Thyroid gland (tissue), 4 donors: ENCODE data around the gene REXO4.
"Not testable (repeated sequence)": the region's sequence is repeated elsewhere in the genome, so short reads cannot be mapped to it uniquely, and the experiment has no call there.

Source experiments
- POLR2A ChIP-seq, 2 donors: fragments of 450-650 bp; IDR thresholded peaks; one replicate each; pipeline ENCODE4 v1.6.1; 2017; ENCODE audit warnings: antibody characterized with exemption in 2 of 2, mild to moderate bottlenecking in 2 of 2, moderate library complexity in 1 of 2
- TF ChIP-seq, protein P1 (sequence below), 6 experiments: fragments of 200-600 bp in 3 of 6; fragments of 450-650 bp in 3 of 6; sonication (generic) in 3 of 6; IDR thresholded peaks; one replicate each; pipeline ENCODE4 v1.5.1; 2016 to 2019; ENCODE audit warnings: antibody characterized with exemption in 6 of 6, mild to moderate bottlenecking in 2 of 6, inconsistent platforms in 1 of 6, moderate library complexity in 1 of 6

DNA sequence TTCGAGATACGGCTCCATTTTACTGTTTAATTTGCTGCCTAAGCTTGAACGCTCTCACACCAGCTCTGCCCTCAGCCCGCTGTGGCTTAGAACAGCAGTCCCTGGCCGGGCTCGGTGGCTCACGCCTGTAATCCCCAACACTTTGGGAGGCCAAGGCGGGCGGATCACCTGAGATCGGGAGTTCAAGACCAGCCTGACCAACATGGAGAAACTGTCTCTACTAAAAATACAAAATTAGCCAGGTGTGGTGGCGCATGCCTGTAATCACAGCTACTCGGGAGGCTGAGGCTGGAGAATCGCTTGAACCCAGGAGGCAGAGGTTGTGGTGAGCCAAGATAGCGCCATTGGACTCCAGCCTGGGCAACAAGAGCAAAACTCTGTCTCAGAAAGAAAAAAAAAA is 40.5 kb downstream of the REXO4 start:
- not testable (repeated sequence) for TF ChIP-seq POLR2A (IDR thresholded peaks at IDR 0.05)
- TF ChIP-seq, protein P1, sequence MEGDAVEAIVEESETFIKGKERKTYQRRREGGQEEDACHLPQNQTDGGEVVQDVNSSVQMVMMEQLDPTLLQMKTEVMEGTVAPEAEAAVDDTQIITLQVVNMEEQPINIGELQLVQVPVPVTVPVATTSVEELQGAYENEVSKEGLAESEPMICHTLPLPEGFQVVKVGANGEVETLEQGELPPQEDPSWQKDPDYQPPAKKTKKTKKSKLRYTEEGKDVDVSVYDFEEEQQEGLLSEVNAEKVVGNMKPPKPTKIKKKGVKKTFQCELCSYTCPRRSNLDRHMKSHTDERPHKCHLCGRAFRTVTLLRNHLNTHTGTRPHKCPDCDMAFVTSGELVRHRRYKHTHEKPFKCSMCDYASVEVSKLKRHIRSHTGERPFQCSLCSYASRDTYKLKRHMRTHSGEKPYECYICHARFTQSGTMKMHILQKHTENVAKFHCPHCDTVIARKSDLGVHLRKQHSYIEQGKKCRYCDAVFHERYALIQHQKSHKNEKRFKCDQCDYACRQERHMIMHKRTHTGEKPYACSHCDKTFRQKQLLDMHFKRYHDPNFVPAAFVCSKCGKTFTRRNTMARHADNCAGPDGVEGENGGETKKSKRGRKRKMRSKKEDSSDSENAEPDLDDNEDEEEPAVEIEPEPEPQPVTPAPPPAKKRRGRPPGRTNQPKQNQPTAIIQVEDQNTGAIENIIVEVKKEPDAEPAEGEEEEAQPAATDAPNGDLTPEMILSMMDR (IDR thresholded peaks at IDR 0.05), result not testable (repeated sequence)
